Lower lobe of right lung (tissue), 2 donors: Measurements from ENCODE around the gene MPPED1. TPM values are rescaled to one million over a fixed set of nuclear protein-coding genes. Genes with fewer than 3 reads are reported as not detected.

Experiments
- ATAC-seq, 2 donors: fragments of 200-7000 bp; cut with Tn5 transposase; one replicate each; pipeline ENCODE4 v1.9.1; 2020 to 2022; ENCODE audit warnings: mild to moderate bottlenecking in 2 of 2, moderate library complexity in 2 of 2
- DNase-seq: peaks from one replicate; pipeline ENCODE4 v3.0.0-alpha.2; 2020
- H3K27ac ChIP-seq: fragments of 200-600 bp; one replicate; pipeline ENCODE4 v1.8.0; 2022
- H3K27me3 ChIP-seq: fragments of 200-600 bp; one replicate; pipeline ENCODE4 v1.8.0; 2022; ENCODE audit warnings: low read depth
- H3K36me3 ChIP-seq: fragments of 200-600 bp; one replicate; pipeline ENCODE4 v1.8.0; 2022; ENCODE audit warnings: mild to moderate bottlenecking
- H3K4me1 ChIP-seq: fragments of 200-600 bp; one replicate; pipeline ENCODE4 v1.8.0; 2022
- H3K4me3 ChIP-seq: fragments of 200-600 bp; one replicate; pipeline ENCODE4 v1.8.0; 2022; ENCODE audit warnings: mild to moderate bottlenecking
- H3K9me3 ChIP-seq: fragments of 200-600 bp; one replicate; pipeline ENCODE4 v1.8.0; 2022
- intact Hi-C: fragments of 100-400 bp; cut with DNase I; formaldehyde crosslinking; loops from one replicate; pipeline ENCODE4 v1.11.0; 2022
- total RNA-seq: library from RNA; stranded (reverse); fragmentation: NEBNext Ultra II Directional; extraction: Animal tissue kit (Norgen Biotek cat#: 25700); gene quantifications from one replicate; pipeline ENCODE4 v1.2.1, GENCODE V29; 2021
- TF ChIP-seq, protein P1 (sequence below): fragments of 200-600 bp; IDR thresholded peaks from one replicate; pipeline ENCODE4 v1.8.0; 2022; ENCODE audit warnings: antibody characterized with exemption, mild to moderate bottlenecking
- donor health status: DM: no; HTN: yes; CAD: no; lungs with severe emphysema.

The MPPED1 gene
- total RNA-seq, 1 donor from 2014 or later: not detected

DNA sequence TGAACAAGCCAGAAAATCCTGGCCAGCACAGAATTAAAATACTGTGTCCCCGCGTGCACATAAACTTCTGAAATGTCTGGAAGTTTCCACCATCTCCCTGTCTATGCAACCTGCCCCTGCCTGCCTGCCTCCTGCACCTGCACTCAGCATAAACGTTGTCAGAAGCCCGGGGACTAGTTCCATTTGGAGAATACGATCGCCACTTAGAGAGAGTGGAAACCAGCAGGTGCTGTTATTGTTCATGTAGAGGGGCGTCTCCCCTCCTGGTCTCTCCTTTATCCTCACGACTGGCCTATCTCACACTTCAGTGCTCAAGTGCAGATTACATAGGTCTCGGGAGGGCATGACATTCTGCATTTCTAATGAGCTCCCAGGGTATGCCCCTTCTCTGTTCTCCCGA lies 35.6 kb downstream of the MPPED1 start:
- intact Hi-C loops: no loop called here
- Histone ChIP-seq H3K9me3 (no peaks in the 10 kb centered on the region), H3K27ac (no peak overlapping the region), H3K4me3 (no peak overlapping the region), H3K4me1 (no peaks in the 10 kb centered on the region), H3K27me3 (peaks cover 5% of the 10 kb centered on the region), H3K36me3 (no peaks in the 10 kb centered on the region)
- DNase-seq: no peak
- ATAC-seq: no peak
- TF ChIP-seq, protein P1, sequence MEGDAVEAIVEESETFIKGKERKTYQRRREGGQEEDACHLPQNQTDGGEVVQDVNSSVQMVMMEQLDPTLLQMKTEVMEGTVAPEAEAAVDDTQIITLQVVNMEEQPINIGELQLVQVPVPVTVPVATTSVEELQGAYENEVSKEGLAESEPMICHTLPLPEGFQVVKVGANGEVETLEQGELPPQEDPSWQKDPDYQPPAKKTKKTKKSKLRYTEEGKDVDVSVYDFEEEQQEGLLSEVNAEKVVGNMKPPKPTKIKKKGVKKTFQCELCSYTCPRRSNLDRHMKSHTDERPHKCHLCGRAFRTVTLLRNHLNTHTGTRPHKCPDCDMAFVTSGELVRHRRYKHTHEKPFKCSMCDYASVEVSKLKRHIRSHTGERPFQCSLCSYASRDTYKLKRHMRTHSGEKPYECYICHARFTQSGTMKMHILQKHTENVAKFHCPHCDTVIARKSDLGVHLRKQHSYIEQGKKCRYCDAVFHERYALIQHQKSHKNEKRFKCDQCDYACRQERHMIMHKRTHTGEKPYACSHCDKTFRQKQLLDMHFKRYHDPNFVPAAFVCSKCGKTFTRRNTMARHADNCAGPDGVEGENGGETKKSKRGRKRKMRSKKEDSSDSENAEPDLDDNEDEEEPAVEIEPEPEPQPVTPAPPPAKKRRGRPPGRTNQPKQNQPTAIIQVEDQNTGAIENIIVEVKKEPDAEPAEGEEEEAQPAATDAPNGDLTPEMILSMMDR: no peak

DNA sequence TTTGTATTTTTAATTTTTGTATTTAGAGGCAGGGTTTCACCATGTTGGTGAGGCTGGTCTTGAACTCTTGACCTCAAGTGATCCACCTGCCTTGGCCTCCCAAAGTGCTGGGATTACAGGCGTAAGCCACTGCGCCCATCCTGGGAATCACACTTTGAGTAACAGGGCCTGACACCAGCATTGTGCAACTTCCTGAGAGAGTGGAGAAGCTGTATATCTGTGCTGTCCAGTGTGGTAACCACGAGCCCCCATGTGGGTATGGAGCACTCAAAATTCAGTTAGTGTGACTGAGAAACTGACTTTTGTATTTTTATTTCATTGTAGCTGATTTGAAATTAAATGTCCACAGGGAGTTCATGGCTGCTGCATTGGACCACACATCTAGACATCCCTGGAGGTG lies 36.2 kb downstream of the MPPED1 start:
- intact Hi-C loops: no loop called here
- Histone ChIP-seq H3K4me1 (no peaks in the 10 kb centered on the region), H3K36me3 (no peaks in the 10 kb centered on the region), H3K4me3 (no peak overlapping the region), H3K27me3 (peaks cover 8% of the 10 kb centered on the region), H3K27ac (no peak overlapping the region), H3K9me3 (no peaks in the 10 kb centered on the region)
- TF ChIP-seq, protein P1: no peak
- ATAC-seq (no peak), DNase-seq (no peak)

DNA sequence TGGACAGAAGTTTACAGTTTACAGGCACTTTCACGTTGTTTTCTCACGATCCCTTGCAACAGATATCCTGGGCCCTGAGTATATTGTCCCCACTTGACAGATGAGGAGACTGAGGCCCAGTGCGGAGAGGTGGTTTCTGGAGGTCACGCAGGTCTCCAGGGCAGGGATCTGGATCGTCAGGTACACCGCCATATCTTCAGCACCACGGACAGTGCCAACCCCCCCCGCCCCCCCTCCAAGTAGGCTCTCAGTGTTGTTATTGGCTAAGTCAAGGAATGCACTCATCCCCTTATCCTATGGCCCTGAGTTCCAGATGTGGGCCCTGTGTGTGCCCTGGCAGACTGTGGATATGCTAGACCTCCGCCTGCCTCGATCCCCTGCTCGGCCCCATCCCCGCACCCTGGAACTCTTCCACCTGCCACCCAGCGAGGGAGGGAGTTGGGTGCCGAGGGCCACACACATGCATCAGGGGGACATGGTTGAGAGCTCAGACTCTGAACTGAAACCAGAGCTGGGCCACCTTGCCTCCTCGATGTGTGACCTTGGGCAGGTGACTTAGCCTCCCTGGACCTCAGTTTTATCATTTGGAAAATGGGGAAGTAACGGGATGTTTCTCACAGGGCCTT lies 37.5 kb downstream of the MPPED1 start:
- ATAC-seq: no peak
- no peaks in the 10 kb centered on the region for H3K4me1 ChIP-seq
- H3K36me3 ChIP-seq: no peaks in the 10 kb centered on the region
- no peak for DNase-seq
- intact Hi-C loops: no loop called here
- H3K27ac ChIP-seq: no peak overlapping the region
- H3K9me3 ChIP-seq: no peaks in the 10 kb centered on the region
- no peak overlapping the region for H3K4me3 ChIP-seq
- TF ChIP-seq, protein P1: no peak
- peaks cover 7% of the 10 kb centered on the region for H3K27me3 ChIP-seq

DNA sequence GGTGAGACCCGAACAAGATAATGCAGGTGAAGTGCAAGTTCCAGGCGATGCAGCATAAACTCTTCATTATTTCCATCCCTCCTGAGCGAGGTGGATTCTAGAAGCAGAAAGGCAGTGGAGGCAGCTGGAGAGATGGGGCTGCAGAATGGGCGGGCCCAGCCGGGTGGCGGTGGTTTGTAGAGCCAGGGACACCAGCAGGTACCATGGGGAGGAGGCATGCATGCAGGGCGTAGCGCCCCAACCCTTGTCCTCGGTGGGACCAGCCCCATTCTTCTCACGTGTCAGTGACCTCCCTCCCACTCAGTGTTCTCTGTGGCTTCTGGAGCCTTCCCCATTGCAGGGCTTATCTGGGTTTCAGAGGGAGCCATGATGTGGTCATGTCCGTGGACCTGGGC lies 38.0 kb downstream of the MPPED1 start:
- TF ChIP-seq, protein P1: no peak
- no peaks in the 10 kb centered on the region for H3K36me3 ChIP-seq
- H3K9me3 ChIP-seq: no peaks in the 10 kb centered on the region
- H3K27me3 ChIP-seq: peaks cover 7% of the 10 kb centered on the region
- no peaks in the 10 kb centered on the region for H3K4me1 ChIP-seq
- no peak for ATAC-seq
- intact Hi-C loops: no loop called here
- no peak for DNase-seq
- H3K27ac ChIP-seq: no peak overlapping the region
- H3K4me3 ChIP-seq: no peak overlapping the region

DNA sequence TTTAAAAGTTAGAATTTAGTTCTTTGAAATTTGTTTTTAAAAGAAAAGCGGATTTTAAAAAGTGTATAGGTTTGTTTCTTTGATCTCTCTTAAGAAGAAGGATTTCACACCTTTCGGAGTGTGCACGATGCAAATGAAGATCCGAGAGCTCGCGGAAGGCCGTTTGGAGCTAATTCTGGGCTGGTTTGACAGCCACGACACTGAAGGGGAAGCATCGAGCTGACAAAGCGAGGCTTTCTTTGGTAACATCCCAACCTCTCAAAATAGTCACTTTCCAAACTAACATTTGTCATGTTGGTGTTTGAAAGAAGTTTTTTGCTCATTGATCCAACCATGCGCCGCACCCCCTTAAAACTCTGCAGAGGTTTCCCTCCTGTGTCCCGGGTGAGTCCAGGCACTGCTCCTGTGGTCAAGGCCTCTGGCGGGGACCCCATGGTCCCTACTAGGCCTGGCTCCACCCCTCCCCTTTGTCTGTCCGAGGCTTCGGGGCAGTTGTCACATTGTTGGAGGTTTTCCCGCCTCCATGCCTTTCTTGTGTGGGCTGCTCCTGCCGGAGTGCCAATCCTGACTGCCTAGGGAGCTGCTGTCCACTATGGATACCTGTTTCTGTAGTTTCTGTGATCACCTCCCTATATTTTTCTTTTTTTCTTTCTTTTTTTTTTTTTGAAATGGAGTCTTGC lies 39.7 kb downstream of the MPPED1 start:
- no peak overlapping the region for H3K4me3 ChIP-seq
- ATAC-seq (no peak), DNase-seq (no peak)
- no peaks in the 10 kb centered on the region for H3K9me3 ChIP-seq
- no peak overlapping the region for H3K27ac ChIP-seq
- TF ChIP-seq, protein P1: no peak
- no peaks in the 10 kb centered on the region for H3K4me1 ChIP-seq
- intact Hi-C loops: no loop called here
- no peaks in the 10 kb centered on the region for H3K36me3 ChIP-seq
- H3K27me3 ChIP-seq: peaks cover 7% of the 10 kb centered on the region
